T-helper 2 cell (primary cell): Measurements from ENCODE around the gene SMARCA2.

Source experiments
- DNase-seq, 5 experiments: peaks; one replicate each; pipeline versions ENCODE4 v3.0.0 to v3.0.0-alpha.2; 2012 to 2022
- total RNA-seq, 2 donors: gene quantifications; one replicate each; lab custom pipeline; 2026; lab: John Stamatoyannopoulos, UW

The SMARCA2 gene
- total RNA-seq, result 426 to 607 reads per million in 2 donors

DNA sequence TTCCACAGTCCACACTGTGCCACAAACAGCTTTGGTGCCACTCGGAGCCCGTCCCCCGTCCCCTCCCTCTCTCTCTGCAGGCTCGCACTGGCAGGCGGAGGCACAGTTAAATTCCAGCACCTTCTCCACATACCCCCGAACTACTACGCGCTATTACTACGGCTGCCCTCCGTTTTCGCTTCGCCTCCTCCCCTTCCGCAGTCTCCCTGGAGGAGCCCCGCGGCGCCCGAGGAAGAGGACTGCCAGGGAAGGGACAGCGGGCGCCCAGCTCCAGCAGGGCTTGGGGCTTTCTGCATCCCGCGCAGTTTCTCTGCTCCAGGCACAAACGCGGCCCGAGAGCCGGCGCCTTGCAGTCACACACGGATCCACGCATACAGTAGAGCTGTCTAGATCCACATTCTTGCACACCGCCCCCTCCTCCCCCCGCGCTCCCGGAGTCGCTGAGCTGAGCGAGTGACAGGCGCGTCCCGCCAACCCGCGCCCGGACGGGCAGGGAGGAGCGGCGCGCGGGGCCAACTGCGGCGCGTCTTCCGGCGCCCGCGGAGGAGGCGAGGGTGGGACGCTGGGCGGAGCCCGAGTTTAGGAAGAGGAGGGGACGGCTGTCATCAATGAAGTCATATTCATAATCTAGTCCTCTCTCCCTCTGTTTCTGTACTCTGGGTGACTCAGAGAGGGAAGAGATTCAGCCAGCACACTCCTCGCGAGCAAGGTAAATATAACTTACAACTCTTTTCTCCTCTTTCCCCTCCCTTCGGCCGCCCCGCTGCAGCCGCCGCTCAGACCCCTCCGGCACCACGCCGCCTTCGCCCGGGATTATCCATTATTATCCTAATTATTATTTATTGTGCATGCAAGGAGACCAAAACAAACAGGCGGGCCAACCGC lies at the start of gene SMARCA2:
Gene SMARCA2 (plus strand): TSS at position 652 of the 885 bp plus-strand sequence. CDS start 13,676 bp downstream, outside the sequence.
- DNase-seq, result peak; percentile 94 to 99 (median 96)

DNA sequence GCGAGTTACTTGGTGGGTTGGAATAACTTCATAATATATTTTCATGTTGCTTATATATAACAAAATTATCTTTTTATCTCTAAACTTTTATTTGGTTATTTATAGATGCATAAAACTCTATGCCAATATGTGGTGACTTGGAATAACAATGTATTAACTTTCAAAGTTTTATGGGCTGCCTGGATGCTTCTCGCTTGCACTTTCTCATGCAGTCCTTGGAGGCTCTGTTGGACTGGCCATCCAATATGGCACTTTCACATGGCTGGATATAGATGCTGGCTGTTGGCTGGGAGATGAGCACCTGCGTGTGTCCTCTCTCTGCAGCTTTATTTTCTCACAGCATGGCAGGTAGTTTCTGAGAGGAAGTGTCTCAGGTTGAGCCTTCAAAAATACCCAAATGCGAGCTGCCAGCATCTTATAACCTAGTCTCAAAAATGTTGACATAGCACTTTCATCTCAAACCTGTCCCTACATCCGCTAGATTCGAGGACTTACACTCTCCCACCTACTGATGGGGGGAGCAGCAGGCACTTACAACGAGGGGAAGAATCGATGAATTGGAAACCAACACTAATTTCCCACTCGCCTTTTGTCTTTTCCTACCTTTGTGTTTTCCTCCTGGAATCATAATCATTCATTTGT lies 48.3 kb upstream of the SMARCA2 start:
- DNase-seq, result no peak

DNA sequence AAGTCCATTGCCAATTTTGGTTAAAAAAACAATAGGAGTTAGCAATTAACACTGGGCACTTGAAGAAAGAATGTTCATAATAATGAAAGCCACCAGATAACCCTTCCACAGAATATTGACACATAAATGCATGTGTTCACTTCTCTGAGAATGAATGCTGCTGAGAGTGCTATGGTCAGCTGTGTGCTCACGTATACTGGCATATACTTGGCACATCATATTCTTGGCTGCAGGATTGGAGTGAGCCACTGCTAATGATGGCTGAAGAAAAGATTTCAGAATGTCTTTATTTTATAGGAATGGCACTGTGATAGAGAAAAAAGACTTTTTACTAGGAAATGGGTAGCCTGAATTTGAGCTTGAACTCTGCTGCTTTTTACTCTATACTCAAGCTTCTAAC lies 46.0 kb upstream of the SMARCA2 start:
- no peak for DNase-seq

DNA sequence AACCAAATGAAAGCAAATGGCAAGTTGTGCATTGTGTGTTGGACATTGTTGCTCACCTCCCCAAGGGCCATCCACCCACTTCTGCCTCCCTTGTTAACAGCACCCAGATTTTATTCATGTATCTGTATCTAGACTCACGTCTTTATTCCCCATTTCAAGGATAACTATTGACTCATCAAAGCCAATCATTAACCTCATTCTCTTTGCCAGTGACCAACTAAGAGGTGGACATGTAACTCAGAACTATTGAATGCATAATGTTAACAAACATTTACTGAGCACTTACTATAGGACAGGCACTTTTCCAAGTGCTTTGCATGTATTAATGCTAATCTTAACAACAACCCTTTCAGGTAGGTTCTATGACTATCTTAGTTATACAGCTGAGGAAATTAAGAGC lies 45.2 kb upstream of the SMARCA2 start:
- DNase-seq, result no peak

DNA sequence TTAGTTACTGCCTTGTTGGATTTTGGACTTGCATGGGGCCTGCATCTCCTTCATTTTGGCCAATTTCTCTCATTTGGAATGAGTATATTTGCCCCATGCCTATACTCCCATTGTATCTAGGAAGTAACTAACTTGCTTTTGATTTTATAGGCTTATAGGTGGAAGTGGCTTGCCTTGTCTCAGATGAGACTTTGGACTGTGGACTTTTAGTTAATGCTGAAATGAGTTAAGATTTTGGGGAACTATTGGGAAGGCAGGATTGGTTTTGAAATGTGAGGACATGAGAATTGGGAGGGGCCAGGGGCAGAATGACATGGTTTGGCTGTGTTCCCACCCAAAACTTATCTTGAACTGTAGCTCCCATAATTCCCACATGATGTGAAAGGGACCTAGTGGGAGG lies 42.5 kb upstream of the SMARCA2 start:
- no peak for DNase-seq

DNA sequence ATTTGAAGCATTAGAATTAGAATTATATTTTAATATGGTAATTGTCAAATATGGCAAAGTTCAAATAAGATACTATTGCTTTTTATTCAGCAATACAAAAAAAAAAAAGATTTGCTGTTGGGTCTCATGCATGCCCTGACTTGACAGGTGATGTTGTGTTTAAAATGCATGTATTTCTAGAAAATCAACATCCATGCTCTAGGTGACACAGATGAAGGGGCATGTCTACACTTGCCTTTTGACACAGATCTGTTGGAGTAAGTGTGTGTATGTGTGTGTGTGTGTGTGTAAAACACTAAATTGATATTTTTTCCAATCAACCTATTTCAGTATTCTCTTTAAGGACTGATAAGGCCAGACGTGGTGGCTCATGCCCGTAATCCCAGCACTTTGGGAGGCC lies 38.1 kb upstream of the SMARCA2 start:
- DNase-seq, result no peak

DNA sequence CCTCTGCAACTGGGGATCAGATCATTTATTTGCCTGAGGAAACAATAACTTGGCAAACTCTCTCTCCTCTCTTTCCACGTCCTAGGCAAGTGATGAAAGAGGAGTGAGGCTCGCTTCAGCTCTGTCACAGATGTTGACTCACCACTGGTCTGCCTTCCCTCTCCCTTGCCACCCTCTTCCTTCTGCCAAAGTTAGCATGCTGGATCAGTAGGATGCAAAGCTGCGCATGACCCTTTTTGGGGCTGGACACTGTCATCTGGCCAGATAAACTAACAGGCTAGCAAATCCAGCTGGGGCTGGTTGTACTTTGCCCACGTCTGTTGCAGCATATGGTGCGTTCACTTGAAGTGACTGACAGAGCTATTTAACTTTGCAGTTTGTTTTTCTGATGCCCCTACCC lies 36.2 kb upstream of the SMARCA2 start:
- no peak for DNase-seq

DNA sequence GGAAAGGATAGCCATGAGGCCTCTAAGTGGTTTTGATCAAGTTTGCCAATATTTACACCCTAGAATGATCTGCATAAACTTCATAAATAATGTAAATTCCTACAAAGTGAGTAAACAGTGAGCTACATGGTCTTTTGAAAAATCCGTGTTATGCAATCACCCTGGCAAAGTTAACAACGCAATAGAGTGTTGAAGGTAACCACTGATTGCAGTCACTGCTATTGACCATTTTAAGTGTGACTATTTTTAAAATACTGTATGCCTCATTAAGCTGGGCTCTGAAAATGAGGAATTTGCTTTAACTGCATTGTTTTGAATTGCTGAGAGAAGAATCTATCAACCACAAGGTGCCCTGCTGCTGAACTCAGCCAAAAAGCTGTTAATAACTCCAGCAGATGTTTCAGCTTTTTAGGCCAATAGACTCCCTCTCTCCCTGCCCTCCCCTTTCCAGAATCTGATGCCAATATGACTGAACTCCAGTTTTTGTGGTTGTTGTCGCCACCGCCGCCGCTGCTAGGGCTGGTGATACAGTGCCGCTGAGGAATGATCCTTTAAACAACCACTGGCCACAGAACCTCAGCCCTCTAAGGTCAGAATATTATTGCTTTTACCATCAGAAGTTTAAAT lies 35.3 kb upstream of the SMARCA2 start:
- no peak for DNase-seq

DNA sequence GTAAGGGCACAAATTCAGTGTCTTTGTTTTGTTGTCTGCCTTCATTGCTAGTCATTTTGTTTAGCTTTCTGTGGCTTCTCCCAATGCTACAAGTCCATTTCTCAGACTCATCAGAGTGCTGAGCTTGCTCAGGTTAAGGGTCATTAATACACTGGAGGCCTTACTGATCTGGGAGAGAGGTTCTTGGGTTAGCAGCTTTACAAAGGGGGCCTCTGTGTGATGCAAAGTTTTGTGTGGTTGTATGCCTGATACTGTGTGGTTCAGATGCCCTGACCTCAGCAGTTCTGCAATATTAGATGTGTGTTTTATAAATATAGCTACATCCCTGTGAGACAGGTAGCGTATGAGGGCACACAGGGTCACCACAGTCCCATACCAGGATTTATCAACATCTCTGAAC lies 34.8 kb upstream of the SMARCA2 start:
- no peak for DNase-seq

DNA sequence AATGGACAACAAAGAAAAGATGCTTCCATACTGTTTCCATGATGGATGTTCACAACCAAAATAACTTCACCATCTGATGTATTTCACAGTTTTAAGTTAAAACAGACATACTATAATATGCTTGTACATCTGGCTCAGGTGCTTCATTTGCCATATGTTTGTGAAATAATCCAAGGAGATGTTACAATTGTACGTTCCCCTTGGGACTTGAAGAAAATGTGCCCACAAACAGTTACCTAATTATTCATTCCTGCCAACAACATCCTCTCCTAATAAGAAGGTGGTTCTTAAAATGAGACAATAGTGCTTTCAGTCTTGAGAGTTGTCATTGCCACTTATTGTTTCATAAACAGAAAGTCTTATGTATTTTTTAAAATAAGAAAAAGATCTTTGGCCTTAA lies 33.1 kb upstream of the SMARCA2 start:
- no peak for DNase-seq

DNA sequence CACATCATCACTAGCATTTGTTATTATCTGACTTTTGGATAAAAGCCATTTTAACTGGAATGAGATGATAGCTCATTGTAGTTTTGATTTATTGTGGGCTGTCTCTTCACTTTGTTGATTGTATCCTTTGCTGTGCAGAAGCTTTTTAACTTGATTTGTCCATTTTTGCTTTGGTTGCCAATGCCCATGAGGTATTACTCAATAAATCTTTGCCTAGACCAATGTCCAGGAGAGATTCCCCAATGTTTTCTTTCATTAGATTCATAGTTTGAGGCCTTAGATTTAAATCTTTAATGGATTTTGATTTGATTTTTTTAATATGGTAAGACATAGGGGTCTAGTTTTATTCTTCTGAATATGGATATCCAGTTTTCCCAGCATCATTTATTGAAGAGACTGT lies 28.8 kb upstream of the SMARCA2 start:
- no peak for DNase-seq

DNA sequence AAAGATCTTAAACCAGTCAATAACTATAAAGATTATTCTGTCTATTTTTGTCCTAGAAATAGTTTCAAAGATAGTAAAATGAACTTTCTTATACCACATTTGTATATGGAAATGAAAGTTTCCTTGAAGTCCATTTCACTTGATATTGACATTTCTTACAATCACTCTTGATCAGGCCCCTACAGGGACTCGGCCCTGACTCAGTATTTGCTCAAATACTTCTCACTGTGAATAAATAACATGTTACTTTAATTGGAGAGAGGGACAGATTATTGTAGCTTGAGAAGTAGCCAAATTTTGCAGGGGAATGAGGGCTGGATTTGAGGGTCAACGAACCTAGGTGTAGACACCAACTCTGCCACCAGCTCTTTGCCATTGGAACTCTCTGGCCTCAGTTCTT lies 25.6 kb upstream of the SMARCA2 start:
- no peak for DNase-seq

DNA sequence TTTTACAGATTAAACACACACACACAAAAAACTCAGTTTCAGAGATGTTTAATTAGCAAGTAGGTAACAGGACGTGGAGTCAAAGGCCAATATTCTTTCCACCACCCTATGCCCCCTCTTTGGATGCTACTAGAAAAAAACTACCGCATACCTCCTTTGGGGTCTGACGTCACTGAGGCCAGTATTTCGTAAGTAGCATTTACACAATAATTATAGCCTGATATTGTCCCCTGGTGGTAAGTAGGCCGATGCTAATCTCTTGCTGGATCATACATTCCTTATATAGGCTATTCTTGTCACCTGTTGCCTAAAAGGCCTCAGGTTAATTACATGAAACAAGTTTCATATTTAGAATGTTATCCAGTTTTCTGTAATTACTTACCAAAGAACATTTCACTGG lies 21.0 kb upstream of the SMARCA2 start:
- no peak for DNase-seq

DNA sequence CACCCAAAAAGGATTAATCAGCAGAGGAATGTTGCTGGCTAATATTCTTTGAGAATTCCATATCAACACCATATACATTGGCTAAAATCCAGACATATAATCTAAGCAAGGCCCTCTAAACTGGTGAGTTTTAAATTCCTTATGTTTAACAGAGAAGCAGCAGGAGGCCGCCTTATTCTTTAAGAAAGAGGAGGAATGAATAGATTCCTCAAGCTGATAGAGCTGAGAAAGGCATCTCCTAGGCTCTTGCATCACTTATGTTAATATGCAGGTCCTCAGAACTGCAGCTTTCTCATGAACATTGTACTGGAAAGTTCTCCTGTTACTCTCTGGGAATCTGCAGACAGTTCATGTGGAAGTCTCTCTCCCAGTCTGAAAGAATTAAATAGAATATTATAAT lies 20.1 kb upstream of the SMARCA2 start:
- DNase-seq, result no peak

DNA sequence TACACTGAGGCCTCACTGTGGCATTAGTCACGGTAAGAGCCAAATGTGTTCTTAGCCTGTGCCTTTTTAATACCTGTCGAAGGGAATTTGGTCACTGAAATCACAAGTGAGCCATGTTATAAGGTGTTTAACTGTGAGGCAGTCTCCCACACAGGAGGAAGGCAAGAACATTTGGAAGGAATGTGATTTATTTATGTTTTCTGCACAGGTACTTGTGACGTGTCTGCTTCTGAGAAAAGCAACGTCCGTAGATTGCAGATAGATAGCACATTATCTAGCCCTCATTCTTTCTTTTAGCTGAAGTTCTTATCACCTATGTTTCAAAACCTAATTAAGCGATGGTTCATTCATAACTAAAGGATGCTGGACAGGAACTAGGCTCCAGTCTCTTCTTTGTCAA lies 19.0 kb upstream of the SMARCA2 start:
- DNase-seq, result no peak

DNA sequence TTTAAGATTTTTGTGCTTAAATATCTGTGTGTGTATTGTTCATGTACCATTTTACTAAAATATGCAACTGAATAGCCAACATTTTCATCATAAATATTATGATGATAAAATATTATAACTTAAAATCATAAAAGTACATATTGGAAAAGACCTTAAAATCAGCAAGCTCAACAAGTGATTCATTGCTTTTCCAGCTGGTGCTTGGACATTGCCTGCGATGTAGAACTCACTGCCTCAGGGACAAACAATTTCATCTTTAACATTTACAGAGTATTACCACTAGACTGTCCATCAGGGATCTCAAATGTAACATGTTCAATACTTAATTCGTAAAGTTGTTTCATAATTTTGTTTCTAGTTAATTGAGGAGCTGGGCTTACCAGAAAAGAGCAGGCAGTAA lies 17.5 kb upstream of the SMARCA2 start:
- DNase-seq, result no peak

DNA sequence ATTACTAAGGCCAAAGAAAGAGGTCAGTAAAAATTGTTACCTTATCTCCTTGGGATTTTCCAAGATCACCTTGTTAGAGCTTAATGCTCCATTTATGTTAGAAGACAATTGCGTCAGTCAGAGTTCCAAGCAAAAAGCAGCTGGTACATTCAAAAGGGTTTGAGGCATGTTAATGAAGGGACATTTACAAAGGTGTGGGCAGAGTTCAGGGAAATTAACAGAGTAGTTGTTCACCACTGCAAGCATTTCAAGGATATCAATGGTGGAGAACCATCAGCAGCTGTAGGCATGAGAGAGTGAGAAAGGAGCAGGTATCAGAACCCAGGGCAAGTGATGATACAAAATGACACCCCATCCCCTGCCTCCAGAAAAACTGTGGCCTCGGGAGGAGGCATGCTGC lies 17.0 kb upstream of the SMARCA2 start:
- DNase-seq, result no peak

DNA sequence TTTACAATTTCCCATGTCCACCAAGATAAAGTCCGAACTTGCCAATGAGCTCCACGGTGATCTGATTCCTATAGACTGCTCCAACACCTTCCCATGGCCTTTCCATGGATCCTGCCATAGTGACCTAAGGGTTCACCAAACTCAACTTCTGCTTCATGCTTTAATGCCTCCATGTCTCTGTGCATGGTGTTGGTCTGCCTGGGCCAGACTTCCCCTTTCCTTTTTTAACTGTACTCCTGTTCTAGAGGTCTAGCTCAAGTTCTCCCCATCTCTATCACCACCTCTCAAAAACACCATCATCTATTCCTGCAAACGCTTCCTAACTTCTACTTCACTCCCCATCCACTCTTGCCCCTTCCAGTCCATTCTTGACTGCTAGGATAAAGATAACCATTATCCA lies 14.8 kb upstream of the SMARCA2 start:
- DNase-seq, result no peak

DNA sequence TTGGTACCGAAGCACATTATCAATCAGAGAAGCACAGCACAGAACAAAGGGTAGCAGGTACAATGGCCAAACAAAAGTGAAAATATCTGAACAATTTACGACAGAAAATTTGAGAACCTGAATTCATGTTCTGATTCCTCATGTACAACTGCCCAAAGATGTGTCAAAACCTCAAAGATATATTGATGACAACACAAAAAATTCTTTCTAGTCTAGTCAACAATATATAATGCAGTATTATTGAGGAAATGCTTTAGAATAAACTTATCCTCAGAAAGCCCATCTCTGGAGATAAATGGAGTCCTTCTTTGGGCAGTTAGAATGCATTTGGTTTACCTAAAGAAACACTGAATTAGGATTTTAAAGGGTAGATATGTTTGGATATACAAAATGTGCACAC lies 6.8 kb upstream of the SMARCA2 start:
- DNase-seq, result no peak

DNA sequence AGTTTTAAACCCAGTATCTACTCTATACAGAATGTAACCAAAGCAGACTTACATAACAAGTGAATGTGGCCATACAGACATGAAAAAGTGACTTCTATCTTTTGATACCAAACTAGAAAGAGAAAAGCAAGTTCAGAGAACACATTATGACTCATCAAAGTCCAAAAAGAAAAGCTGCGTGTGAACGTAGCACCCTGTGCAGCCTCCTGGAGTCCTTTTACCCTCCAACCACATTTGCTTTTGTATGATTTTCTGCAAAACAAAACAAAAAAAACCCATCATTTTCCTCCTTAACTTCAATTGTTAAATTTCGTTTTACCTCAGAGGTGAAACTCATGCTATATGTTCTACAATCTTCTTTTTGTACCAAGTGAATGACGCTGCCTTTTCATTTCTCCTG lies 2.8 kb upstream of the SMARCA2 start:
- peak in 1 of 5 experiments; percentile 85 for DNase-seq

DNA sequence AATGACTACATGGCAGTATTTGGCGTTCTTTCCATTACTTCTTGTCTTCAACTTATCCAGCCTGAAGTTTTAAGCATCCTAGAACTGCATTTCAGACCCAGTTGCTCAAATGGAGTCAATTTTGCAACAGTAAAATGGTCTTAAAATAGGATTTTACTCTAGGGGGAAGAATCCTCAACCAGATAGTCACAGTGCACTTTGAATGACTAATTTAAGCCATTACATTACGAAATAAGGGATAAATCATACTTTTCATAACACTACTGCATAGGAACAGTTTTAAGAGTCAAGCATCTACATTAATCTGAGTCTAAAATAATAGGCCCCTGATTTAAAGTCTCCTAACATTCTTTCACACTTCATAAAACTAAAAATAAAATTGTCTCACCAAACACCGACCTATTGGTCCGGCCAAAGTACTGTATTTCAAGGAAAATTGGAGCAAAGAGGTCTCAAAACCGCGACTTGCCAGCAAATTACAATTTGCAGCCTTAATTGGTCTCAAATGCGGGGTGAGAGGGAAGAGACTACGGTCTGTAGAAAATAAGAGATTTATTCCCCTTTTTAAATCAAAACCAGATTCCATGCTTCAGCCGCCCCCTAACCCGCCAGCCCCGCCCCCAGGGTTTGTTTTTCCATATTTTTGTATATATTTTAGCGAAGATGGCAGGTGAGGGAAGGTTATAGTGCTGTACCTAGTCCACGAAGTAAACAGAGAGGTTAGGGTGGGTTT lies 1.2 kb upstream of the SMARCA2 start:
- DNase-seq, result no peak

DNA sequence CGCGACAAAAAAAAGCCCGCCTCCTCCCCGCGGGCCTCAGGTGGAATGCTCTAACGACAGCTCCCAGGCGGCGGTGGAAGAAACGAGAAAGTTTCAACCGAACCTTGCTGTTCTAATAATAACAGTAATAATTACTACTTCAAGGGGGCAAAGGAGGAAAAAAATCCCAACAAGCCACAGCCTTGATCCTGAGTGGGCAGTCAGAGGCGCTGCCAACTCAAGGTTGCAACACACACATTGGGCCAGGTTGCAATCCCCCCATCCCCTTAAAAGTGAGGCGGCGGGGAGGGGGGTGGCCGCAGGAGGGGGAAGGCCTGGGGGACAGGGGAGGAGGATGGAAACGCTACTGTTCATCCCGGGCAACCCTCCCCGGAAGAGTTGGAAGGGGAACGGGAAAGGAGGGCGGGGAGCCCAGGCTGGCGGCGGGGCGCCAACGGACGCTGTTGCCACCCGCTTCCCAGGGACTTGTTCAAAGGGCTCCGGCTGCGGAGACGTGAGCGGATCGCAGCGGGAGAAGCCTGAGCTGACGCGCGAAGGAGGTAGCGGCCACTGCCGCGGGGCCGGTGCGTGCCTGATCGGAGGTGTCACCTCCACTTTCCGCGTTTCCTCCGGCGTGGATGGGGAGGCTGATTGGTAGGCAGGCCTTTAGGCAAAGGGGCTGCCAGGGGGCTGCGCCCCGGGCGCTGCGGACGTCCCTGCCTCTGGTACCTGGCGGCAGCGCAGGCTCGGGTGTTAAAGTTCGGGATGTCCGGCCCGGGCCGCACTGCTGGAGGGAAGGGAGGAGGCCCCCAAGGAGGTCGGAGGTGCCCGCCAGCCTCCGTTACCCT lies 647 bp downstream of the SMARCA2 start:
- DNase-seq, result peak; percentile 28 to 59 (median 39)
